ENCODE data around the gene FLNC.

The FLNC gene

DNA sequence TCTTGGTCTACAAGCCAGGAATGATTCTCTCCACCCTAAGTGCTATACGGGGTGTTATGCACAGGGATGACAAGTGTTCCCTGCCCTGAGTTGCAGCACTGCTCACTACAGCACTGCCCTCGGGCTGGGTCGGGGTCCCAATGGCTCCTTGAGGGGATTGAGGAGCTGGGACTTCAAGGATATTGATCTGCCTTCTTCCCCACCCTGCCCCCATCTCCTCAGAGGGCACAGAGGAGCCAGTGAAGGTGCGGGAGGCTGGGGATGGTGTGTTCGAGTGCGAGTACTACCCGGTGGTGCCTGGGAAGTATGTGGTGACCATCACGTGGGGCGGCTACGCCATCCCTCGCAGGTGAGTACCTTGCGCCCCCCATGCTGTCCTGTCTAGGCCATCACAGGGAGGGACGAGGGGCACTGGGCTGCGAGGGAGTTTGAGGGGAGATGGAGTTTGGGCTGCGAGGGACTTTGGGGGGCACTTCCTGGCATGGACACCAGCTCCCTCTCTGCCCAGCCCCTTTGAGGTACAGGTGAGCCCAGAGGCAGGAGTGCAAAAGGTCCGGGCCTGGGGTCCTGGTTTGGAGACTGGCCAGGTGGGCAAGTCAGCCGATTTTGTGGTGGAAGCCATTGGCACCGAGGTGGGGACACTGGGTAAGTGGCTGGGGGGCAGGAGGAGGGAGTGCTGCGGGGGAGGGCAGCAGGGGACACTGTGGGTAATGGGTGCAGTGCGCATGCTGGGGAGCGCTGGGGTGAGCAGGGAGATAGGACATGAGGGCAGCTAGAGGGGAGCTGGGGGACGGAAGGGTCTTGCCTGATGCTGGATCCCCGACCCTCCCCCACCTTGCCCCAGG is 10.3 kb downstream of the FLNC start:
- TF ChIP-seq POLR2AphosphoS5 (IDR thresholded peaks at IDR 0.05; ENCODE audit: low read depth, low read length): no peak
- TF ChIP-seq TAF1 (IDR thresholded peaks at IDR 0.05; ENCODE audit: borderline replicate concordance, low read depth, low read length): no peak
- TF ChIP-seq POLR2A (IDR thresholded peaks at IDR 0.05; ENCODE audit: low read depth, low read length): no peak
- FAIRE-seq (no peak), DNase-seq (ENCODE audit: insufficient read length) (no peak)

GRCh38 chr7:128841171-128841690 is 11.0 kb downstream of the FLNC start:
- TF ChIP-seq POLR2A (IDR thresholded peaks at IDR 0.05; ENCODE audit: low read depth, low read length): no peak
- FAIRE-seq (no peak), DNase-seq (ENCODE audit: insufficient read length) (no peak)

- FAIRE-seq (no peak), DNase-seq (ENCODE audit: insufficient read length) (peak; percentile 86)
- TF ChIP-seq TAF1 (IDR thresholded peaks at IDR 0.05; ENCODE audit: borderline replicate concordance, low read depth, low read length) (no peak), POLR2A (IDR thresholded peaks at IDR 0.05; ENCODE audit: low read depth, low read length) (no peak), POLR2AphosphoS5 (IDR thresholded peaks at IDR 0.05; ENCODE audit: low read depth, low read length) (no peak)
These were observed 11.9 kb downstream of the FLNC start for GRCh38 chr7:128841921-128842673.

GRCh38 chr7:128842674-128843641 is 12.8 kb downstream of the FLNC start:
- TF ChIP-seq POLR2A (IDR thresholded peaks at IDR 0.05; ENCODE audit: low read depth, low read length): no peak
- TF ChIP-seq TAF1 (IDR thresholded peaks at IDR 0.05; ENCODE audit: borderline replicate concordance, low read depth, low read length): no peak
- TF ChIP-seq POLR2AphosphoS5 (IDR thresholded peaks at IDR 0.05; ENCODE audit: low read depth, low read length): no peak
- no peak for FAIRE-seq
- DNase-seq (ENCODE audit: insufficient read length): no peak

GRCh38 chr7:128843938-128844621 is 13.9 kb downstream of the FLNC start:
- no peak for TF ChIP-seq POLR2A (IDR thresholded peaks at IDR 0.05; ENCODE audit: low read depth, low read length)
- TF ChIP-seq POLR2AphosphoS5 (IDR thresholded peaks at IDR 0.05; ENCODE audit: low read depth, low read length): no peak
- no peak for TF ChIP-seq TAF1 (IDR thresholded peaks at IDR 0.05; ENCODE audit: borderline replicate concordance, low read depth, low read length)
- FAIRE-seq (no peak), DNase-seq (ENCODE audit: insufficient read length) (no peak)

- DNase-seq (ENCODE audit: insufficient read length): no peak
- no peak for FAIRE-seq
- TF ChIP-seq POLR2A (IDR thresholded peaks at IDR 0.05; ENCODE audit: low read depth, low read length) (no peak), TAF1 (IDR thresholded peaks at IDR 0.05; ENCODE audit: borderline replicate concordance, low read depth, low read length) (no peak), POLR2AphosphoS5 (IDR thresholded peaks at IDR 0.05; ENCODE audit: low read depth, low read length) (no peak)
These were observed 14.6 kb downstream of the FLNC start for GRCh38 chr7:128844777-128845311.

DNA sequence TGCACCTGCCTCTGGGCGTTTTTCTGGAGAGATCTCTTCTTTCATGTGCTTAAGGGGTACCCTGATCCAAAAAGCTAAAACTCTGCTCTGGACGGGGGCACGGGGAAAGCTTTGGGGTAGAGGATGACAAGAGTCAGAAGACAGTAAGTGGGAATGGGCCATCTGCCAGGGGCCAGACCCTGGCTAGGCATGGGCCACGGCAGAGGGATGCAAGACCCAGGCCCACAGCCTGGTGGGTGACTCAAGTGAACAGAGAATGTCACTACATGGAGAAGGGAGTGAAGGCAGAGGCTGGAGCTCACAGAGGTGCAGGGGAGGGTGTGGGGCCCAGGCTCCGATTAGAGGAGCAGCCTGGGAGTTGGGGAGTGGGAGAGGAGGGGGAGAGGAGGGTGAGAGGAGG is 15.3 kb downstream of the FLNC start:
- TF ChIP-seq POLR2AphosphoS5 (IDR thresholded peaks at IDR 0.05; ENCODE audit: low read depth, low read length): no peak
- no peak for TF ChIP-seq TAF1 (IDR thresholded peaks at IDR 0.05; ENCODE audit: borderline replicate concordance, low read depth, low read length)
- no peak for FAIRE-seq
- no peak for DNase-seq (ENCODE audit: insufficient read length)

DNA sequence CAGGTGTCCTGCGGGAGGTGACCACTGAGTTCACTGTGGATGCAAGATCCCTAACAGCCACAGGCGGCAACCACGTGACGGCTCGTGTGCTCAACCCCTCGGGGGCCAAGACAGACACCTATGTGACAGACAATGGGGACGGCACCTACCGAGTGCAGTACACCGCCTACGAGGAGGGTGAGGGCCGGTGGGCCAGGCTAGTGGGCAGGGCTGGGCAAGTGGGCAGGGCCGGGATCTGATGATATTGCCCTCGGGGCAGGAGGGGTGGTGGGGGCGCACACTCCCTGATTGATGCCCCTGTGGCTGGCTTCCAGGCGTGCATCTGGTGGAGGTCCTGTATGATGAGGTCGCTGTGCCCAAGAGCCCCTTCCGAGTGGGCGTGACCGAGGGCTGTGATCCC is 15.8 kb downstream of the FLNC start:
- DNase-seq (ENCODE audit: insufficient read length) (no peak), FAIRE-seq (no peak)

DNA sequence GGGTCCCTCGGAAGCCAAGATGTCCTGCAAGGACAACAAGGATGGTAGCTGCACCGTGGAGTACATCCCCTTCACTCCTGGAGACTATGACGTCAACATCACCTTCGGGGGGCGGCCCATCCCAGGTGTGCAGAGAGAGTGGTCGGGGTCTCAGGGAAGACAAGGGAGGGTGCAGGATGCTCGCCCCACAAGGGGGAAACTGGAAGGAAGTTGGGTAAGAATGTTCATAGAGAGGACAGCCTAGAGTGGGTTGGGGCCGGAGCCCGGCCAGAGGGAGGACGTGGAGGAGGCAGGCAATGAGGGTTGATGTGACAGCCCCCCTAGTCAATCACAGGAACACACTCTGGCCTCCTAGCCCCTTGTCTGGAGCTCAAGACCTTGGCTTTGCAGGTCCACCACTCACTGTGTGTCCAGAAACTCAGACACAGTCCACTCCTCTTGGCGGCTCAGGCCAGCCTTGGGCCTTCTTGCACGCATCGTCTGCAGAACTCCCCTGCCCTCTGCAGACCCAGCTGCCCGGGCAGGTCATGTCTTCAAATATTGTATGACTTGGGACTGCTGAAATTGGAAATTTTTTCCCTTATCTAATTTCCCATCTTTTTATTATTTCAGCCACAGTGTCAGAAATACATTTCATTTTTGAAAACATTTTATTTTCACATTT is 16.7 kb downstream of the FLNC start:
- no peak for DNase-seq (ENCODE audit: insufficient read length)
- no peak for FAIRE-seq
- TF ChIP-seq TAF1 (IDR thresholded peaks at IDR 0.05; ENCODE audit: borderline replicate concordance, low read depth, low read length) (no peak), POLR2A (IDR thresholded peaks at IDR 0.05; ENCODE audit: low read depth, low read length) (no peak), POLR2AphosphoS5 (IDR thresholded peaks at IDR 0.05; ENCODE audit: low read depth, low read length) (no peak)

More for the DNA sequence above, 15.8 kb downstream of the FLNC start:
- TF ChIP-seq POLR2AphosphoS5 (IDR thresholded peaks at IDR 0.05; ENCODE audit: low read depth, low read length): no peak
- TF ChIP-seq POLR2A (IDR thresholded peaks at IDR 0.05; ENCODE audit: low read depth, low read length): no peak
- no peak for TF ChIP-seq TAF1 (IDR thresholded peaks at IDR 0.05; ENCODE audit: borderline replicate concordance, low read depth, low read length)

- DNase-seq (ENCODE audit: insufficient read length): no peak
- no peak for FAIRE-seq
- TF ChIP-seq TAF1 (IDR thresholded peaks at IDR 0.05; ENCODE audit: borderline replicate concordance, low read depth, low read length): no peak
- no peak for TF ChIP-seq POLR2AphosphoS5 (IDR thresholded peaks at IDR 0.05; ENCODE audit: low read depth, low read length)
- no peak for TF ChIP-seq POLR2A (IDR thresholded peaks at IDR 0.05; ENCODE audit: low read depth, low read length)
These were observed 17.6 kb downstream of the FLNC start for GRCh38 chr7:128847721-128848211.
